Measurements from ENCODE around the gene NPAS3.

GRCh38 chr14:33669111-33669510 lies 730.4 kb downstream of the NPAS3 start:
- TF ChIP-seq CTCF (conservative IDR thresholded peaks at IDR 0.05 in 1 of 2, IDR thresholded peaks at IDR 0.05 in 1 of 2; ENCODE audit: low read depth in 1 of 2, low read length in 2 of 2) (no peak), EZH2 (IDR thresholded peaks at IDR 0.05; ENCODE audit: low read length, missing control alignments) (no peak)
